Lower leg skin (tissue), 3 donors: ENCODE measurements around the gene CACNB3.

ENCODE experiments used
- CTCF ChIP-seq, 3 donors: fragments of 450-650 bp; IDR thresholded peaks; one replicate each; pipeline ENCODE4 v1.5.1; 2016; ENCODE audit warnings: antibody characterized with exemption in 3 of 3, mild to moderate bottlenecking in 3 of 3, moderate library complexity in 2 of 3
- POLR2A ChIP-seq, 2 donors: fragments of 450-650 bp; IDR thresholded peaks; one replicate each; pipeline ENCODE4 v1.6.1; 2016 to 2017; ENCODE audit warnings: antibody characterized with exemption in 2 of 2, mild to moderate bottlenecking in 1 of 2, moderate library complexity in 1 of 2

- no peak for TF ChIP-seq CTCF (IDR thresholded peaks at IDR 0.05)
- TF ChIP-seq POLR2A (IDR thresholded peaks at IDR 0.05), result no peak
Observed at GRCh38 chr12:48857278-48857994, 39.1 kb downstream of the CACNB3 start.
